GF-D8 (cell line): ENCODE measurements around the gene ZFP36.

Source experiments
- DNase-seq: peaks from one replicate; lab custom pipeline; 2025; lab: John Stamatoyannopoulos, UW

The ZFP36 gene

DNA sequence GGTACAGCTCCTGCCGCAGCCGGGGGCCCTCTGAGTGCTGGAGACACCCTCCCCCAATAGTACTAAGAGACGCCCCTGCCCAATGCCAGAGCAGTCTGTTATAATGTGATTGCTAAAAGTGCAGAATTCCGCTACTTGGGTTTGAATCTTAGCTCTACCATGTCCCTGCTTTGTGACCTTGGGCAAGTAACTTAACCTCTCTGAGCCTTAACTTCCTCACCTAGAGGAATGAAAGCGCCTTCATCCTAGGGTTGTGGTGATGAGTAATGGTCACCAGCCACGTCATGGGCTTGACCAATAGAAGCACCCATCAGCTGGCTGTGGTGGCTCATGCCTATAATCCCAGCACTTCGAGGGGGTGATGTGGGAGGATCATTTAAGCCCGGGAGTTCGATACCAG is 12.4 kb downstream of the ZFP36 start:
- no peak for DNase-seq

DNA sequence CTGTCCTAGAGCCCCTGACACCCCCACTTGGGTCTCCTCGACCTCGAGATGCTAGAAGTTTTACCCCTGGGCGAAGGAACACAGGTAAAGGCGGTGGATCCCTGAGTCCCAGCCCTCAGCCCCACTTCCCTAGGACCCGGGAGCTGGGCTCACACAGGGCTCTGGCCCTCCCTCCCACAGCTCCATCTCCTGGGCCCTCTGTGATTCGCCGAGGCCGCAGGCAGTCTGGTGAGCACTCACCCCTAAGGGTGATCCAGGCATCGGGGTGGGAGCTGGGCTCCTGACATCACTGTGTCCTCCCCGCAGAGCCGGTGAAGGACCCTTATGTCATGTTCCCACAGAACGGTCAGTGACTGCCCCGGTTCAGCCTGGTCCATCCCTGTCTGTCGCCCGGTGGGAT is 14.1 kb downstream of the ZFP36 start:
- DNase-seq: no peak

DNA sequence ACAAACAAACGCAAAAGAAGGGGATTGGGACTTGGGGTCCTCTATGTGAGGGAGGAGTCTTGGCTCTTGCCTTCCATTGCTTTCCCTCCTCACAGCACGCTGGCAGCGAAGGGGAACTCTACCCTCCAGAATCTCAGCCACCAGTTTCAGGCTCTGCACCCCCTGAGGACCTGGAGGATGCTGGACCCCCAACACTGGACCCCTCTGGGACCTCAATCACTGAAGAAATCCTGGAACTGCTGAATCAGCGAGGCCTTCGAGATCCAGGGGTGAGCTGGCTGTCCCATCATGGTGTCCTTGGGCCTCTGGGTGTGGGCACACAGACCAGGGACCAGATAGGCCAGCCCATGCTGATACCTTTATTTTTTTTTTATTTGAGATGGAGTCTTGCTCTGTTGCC is 15.4 kb downstream of the ZFP36 start:
- no peak for DNase-seq

DNA sequence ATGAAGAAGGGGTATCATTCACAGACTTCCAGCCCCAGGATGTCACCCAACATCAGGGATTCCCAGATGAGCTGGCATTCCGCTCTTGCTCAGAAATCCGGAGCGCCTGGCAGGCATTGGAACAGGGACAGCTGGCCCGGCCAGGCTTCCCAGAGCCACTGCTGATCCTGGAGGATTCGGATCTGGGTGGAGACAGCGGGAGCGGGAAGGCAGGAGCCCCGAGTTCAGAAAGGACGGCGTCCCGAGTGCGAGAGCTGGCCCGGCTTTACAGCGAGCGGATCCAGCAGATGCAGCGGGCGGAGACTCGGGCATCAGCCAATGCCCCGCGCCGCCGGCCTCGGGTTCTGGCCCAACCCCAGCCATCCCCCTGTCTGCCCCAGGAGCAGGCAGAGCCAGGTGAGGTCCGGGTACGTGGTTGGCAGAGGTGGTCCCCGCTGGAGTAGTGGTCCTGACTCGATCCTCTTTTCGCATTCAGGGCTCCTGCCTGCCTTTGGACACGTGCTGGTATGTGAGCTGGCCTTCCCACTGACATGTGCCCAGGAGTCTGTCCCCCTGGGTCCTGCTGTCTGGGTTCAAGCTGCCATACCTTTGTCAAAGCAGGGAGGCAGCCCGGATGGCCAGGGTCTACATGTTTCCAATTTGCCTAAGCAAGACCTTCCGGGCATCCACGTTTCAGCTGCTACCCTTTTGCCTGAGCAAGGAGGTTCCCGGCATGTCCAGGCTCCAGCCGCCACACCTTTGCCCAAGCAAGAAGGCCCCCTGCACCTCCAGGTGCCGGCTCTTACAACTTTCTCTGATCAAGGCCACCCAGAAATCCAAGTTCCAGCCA is 16.8 kb downstream of the ZFP36 start:
- no peak for DNase-seq

DNA sequence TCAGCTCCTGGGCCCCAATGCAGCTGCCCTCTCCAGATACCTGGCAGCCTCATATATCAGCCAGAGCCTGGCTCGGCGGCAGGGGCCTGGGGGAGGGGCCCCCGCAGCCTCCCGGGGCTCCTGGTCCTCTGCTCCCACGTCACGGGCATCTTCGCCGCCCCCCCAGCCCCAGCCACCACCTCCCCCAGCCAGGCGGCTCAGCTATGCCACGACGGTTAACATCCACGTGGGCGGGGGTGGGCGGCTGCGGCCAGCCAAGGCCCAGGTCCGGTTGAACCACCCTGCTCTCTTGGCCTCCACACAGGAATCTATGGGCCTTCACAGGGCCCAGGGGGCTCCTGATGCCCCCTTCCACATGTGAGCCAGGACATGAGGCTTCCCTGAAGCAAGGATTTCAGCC is 18.3 kb downstream of the ZFP36 start:
- no peak for DNase-seq

DNA sequence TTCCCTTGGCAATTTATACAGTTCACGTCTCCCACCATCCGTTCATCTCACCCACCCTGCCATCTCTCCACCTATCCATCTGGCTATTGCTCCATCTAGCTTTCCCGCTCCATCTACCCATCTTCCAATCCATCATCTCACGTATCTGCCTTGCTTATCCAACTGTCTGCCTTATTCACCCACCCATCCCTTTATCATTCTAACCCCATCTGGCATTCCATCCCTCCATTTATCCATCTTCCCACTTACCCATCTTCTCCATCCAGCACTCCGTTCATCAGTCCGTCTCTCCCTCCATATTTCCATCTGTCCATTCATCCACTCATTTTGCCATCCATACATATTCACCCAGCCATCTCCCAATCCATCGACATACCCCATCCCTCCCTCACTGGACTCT is 19.1 kb downstream of the ZFP36 start:
- DNase-seq: no peak

DNA sequence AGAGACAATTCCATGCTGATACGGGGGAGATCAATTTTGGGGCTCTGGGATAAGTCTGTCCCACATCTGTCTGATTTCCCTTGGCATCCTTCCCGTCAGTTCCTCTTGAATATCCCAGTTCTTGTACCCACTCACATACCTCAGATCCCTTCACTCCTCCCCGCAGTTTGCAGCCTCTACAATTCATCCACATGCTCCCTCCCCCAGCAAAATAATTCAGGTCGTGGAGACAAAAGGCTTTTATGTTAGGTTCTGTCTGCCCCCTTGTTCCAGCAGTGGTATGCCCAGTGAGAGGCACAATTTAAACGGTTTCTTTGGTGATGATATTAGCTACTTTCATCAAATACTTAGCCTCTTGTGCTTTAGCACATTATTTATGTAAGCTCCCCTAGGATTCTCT is 19.5 kb downstream of the ZFP36 start:
- DNase-seq: no peak

DNA sequence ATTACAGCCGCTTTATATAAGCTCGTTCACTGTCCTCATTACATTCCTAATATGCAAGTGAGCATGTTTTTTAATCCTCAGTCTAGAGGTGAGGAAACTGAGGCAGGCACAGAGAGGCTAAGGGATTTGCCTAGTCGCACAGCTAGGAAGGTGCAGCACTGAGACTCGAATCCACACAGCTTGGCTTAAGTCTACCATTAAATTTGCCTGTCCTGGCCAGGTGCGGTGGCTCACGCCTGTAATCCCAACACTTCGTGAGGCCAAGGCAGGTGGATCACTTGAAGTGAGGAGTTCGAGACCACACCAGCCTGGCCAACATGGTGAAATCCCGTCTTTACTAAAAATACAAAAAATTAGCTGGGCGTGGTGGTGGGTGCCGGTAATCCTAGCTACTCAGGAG is 21.1 kb downstream of the ZFP36 start:
- no peak for DNase-seq

DNA sequence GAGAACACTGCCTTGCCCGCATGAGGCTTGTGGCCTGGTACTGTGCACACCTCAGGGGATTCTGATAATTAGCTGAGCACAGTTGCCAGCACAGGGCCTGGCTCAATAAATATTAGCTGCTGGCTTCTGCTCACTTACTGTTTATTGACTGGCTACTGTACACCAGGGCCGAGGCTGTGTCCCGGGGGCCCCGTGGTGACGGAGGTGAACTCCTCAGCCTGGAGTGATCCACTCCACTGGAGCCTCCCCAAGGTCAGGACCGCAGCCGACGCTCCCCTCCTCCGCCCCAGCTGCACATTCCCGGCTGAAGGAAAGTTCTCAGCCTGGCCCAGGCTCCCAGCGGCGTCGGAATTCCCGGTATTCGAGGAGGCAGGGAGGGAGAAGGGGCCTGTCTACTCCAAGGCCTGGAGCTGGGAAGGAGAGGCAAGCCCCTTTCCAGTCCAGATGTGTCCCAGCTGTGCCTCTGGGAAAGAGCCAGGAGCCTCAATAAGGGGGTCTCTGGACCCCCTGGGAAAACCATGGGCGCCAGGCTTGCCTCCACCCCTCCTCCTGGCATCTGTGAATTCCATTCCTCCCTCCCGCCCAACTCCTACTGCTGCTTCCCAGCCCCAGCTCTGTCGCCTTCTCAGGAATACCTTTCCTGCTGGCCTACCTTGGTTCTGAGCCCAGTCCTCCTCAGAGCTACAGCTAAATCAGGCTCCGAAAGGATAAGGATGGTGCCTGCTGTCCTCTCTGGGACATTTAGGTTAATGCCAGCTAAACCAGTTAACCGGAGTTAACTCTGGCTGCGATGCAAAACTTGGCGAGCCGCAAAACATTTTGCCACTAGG is 21.9 kb downstream of the ZFP36 start:
- DNase-seq: no peak

DNA sequence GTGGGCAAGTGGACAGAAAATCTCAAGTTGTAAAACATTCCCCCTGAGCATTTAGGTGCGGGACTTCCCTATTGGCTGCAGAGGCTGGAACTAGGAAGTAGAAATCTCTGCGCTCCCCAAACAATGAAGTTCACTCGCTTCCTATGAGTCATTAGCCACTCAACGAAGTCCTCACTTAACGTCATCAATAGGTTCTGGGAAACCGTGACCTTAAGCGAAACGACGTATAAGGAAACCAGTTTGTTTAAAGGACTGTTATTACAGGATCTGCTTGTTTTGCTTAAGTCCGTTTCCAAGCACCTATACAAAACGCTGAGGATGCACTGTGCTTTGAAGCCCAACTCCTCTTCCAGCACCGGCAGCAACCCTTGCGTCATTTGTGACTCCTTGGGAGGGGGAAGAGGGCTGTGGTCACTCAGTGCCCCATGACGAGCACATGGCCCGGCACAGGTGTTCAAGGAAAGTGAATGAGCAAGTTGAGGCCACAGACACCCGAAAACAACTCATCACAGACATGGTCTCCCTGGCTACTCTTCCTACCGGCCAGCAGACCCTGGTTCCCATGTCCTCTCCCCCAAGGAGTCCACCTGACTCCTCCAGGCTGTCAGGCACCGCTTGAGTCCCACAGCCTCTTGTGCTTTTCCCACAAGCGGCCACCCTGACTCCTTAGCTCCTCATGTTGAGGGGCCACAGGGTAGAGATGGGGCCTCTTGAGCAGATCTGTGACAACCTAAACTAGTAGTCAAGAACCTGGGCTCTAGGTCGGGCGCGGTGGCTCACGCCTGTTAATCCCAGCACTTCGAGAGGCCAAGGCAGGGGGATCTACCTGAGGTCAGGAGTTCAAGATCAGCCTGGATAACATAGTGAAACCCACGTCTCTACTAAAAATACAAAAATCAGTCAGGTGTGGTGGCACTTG is 24.3 kb downstream of the ZFP36 start:
- DNase-seq: peak; percentile 57

DNA sequence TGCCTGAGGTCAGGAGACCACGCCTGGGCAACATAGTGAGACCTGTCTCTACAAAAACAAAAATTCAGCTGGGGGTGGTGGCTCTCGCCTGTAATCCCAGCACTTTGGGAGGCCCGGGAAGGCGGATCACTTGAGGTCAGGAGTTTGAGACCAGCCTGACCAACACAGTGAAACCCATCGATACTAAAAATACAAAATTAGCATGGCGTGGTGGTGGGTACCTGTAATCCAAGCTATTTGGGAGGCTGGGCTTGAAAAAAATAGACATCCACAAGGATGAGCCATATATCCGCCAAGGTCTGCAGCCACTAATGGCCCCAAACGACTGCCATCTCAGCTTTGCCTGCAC is 26.0 kb downstream of the ZFP36 start:
- DNase-seq: no peak

DNA sequence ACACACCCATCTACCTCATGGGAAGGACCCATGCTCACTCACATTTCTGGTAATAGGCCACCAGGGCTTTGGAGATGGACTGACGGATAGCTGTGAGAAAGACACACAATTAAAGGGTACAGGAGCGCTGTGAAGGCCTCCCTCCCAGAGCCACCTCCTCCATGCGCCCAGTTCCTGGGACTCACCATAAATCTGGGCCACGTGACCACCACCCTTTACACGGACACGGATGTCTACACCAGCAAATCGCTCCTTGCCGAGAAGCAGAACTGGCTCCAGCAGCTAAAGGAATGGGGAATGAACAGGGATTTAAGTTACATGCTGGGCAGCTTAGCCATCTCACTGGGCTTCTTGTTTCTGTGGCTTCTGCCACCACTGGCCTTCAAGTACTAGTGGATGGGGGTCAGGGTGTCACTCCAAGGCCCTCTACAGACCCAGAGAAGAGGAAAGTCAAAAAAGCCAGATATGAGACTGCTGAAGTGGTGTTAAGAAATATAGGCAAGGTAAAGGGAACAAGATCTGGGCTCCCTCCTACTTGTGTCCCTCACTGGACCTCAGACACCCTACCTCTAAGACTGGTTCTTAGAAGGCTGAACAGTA is 26.9 kb downstream of the ZFP36 start:
- no peak for DNase-seq

DNA sequence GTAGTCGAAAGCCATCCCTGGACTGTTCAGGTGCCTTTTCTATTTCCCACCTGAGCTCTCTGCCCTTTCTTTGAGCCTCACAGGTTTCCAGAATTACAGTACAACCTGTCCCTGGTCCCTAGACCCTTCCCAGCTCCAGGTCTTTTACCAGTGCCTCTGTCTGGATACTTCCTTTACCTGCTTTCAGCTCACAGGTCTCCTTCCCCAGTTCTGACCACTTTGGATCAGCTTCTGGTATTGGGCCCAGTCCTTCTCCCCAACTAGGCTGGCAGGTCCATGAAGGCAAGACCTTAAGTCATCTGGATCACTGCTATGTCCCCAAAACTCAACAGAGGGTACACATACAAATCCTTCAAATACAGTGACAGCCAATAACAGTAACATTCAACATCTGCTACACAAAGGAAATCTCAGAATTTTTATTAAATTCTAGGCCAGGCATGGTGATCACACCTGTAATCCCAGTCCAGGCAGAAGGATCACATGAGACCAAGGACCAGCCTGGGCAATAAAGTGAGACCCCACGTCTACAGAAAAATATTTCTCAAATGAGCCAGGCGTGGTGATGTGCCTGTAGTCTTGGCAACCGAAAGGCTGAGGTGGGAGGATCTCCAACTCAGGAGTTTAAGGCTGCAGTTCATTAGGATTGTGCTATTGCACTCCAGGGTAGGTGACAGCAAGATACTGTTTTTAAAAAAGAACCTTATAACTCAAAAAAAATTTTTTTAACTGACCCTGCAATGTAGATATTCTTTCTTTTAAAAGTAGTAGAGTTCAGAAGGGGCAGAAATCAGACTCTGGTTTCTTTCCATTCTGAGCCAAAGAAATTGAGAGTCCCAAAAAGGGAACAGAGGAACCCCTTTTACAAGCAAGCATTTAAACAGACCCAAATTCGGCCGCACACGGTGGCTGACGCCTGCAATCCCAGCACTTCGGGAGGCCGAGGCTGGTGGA is 27.8 kb downstream of the ZFP36 start:
- DNase-seq: no peak

DNA sequence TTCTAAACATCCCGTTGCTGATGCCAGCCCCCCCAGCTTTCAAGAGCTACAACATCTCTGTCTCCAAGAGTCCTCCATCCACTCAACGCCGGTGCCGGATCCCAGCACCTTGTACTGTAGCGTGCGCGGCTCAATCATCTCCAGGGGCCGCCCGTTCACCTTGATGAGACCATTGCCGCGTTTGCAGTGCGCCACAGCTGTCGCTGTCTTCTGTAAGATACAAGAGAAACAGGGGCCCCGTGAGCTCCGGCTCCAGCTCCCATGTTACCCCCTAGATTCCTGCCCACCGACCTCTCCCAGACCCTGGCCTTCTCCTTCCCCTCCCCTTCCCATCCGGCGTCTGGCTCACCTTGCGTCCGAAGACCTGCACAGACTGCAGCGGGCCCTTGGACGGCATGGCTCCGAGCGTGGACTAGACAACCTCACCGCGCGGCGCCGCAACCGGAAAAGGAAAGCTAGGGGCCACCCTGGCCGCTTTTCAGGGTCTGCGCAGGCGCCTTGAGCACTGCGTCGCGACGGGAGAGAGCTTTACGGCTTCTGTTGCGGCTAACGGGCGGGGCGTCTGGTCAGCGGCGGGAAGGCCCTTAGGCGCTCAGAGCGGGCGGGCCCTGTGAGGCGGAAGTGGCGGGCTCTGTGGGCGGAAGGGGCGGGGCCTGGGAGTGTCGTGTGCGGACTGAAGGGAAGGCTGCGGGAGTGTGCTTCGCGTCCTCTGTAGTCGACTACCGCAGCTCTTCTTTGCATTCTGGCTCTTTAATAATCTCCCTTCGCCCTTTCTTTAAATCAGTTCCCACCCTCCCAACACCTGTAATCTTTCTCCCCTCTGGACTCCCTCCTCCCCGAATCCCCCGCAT is 29.1 kb downstream of the ZFP36 start, which contains the start of gene RPS16:
Gene RPS16 (minus strand): TSS at position 451 of the 851 bp plus-strand sequence. CDS start 54 bp downstream, at position 397.
- peak; percentile 95 for DNase-seq

DNA sequence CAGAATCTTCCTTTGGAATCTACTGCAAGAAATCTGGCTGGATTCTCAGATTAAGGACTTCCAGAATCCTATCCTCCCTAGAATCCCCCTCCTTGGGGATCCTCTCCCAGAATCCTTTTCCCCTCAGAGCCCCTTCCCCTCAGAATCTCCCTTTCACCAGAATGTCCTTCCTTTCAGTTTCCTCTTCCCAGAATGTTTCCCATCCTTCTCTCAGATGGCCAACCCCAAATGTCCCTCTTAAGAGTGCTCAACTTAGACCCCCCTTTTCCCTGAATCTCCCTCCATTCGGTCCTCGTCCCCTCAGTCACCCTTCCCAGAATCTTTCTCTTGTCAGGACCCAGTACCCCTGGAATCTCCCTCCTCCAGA is 29.7 kb downstream of the ZFP36 start:
- no peak for DNase-seq

DNA sequence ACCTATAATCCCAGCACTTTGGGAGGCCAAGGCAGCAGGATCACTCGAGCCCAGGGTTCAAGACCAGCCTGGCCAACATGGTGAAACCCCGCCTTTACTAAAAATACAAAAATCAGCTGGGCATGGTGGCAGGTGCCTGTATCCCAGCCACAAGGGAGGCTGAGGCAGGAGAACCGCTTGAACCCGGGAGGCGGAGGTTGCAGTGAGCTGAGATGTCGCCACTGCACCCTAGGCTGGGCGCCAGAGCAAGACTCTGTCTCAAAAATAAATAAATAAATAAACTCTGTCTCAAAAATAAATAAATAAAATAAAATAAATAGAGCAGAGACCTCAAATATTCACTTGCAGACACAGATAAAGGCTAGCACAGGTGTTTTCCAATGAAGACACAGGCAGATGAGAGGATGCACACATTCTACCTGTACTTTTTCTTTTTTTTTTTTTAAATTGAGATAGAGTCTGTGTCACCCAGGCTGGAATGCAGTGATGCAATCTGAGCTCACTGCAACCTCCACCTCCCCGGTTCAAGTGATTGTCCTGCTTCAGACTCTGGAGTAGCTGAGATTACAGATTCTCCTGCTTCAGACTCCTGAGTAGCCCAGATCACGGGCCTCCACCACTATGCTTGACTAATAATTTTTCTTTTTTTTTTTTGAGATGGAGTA is 31.8 kb downstream of the ZFP36 start:
- DNase-seq: no peak

DNA sequence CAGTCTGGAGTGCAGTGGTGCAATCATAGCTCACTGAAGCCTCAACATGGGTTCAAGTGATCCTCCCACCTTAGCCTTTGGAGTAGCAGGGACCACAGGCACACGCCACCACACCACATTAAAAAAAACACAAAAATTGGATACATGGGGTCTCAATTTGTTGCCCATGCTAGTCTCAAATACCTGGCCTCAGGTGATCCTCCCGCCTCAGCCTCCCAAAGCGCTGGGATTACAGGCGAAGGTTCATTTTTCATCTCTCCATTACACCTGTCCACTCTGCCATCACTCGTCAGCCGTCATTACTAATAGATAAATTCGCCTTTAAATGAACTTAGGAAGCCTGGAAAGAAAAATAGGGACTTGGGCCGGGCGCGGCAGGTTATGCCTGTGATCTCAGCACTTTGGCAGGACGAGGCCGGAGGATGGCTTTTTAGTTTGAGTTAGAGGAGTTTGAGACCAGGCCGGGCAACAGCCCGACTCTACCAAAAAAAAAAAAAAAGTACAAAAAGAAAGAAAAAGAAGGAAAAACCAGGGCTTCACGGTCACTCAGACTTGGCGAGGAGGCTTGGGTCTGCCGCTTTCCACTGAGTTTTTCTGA is 38.0 kb downstream of the ZFP36 start:
- no peak for DNase-seq

DNA sequence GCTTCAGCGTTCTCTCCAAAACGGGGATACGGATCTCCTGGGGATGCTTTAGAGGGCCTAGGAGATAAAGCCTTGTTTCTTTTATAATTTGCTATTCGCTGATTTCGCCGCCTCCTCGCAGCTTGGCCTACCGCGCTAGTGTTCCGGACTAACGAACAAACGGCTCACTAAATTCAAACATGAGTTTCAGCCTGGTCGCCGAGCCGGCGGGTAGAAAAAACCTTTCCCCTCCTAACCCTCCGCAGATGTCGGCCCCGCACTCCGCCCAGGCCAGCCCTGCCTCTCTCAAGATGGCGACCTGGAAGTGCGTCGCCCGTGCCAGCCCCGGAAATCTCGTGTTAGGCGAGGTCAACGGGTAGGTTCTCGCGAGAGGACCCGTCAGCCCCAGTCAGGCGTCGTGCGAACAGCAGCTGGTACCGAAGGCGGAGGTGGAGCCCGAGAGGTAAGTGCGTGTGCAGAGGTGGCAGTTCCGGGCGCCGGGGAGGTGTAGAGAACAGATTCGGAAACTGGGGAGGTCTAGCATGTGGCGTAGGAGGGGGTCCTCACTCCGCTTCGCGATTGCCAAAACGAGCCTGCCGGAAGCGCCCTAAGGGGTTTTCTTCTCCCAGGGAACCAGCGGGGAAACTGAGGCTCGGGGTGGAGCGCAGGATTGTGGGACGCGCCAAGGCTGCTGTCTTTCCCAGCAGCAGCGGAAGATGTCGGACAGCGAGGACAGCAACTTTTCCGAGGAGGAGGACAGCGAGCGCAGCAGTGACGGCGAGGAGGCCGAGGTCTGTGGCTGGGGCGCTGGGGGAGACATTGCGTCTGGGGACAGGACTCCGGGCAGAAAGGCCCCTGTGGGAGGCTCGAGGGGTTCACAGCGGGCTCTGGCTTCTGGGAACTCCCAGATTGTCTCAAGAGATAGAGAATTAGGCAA is 38.8 kb downstream of the ZFP36 start, which contains the start of gene SUPT5H:
Gene SUPT5H (plus strand): TSS at position 387 of the 916 bp plus-strand sequence. CDS start 309 bp downstream, at position 696.
- peak; percentile 90 for DNase-seq
